ENCODE results near the gene CEP170. TPM values are rescaled to one million over a fixed set of nuclear protein-coding genes. Genes with fewer than 3 reads are reported as not detected.

Gene CEP170
- total RNA-seq, 2 donors from 2014 or later: 11.6 to 17.5 TPM

GRCh38 chr1:243255791-243256512, 871 bp upstream of the CEP170 start, which contains the start of gene SDCCAG8:
Gene SDCCAG8, plus strand, starts transcription at chr1:243256041. Its CDS starts 133 bp downstream, at chr1:243256174.
- DNase-seq: peak; percentile 97
- H3K27ac ChIP-seq: peak within 1 kb of the TSS; percentile 95
- H3K4me3 ChIP-seq: peak within 1 kb of the TSS; percentile 82
- no peaks in the 10 kb centered on the region for H3K27me3 ChIP-seq
- no peak for TF ChIP-seq CTCF (IDR thresholded peaks at IDR 0.05)
- H3K9ac ChIP-seq (ENCODE audit: low read depth in 2 of 2, low read length in 2 of 2): peak within 1 kb of the TSS; percentile 77 to 98
- no peaks in the 10 kb centered on the region for H3K9me3 ChIP-seq
- H3K36me3 ChIP-seq: no peaks in the 10 kb centered on the region
- peaks cover 6% of the 10 kb centered on the region for H3K4me1 ChIP-seq
- intact Hi-C loops (cut with DNase I): no loop called here

DNA sequence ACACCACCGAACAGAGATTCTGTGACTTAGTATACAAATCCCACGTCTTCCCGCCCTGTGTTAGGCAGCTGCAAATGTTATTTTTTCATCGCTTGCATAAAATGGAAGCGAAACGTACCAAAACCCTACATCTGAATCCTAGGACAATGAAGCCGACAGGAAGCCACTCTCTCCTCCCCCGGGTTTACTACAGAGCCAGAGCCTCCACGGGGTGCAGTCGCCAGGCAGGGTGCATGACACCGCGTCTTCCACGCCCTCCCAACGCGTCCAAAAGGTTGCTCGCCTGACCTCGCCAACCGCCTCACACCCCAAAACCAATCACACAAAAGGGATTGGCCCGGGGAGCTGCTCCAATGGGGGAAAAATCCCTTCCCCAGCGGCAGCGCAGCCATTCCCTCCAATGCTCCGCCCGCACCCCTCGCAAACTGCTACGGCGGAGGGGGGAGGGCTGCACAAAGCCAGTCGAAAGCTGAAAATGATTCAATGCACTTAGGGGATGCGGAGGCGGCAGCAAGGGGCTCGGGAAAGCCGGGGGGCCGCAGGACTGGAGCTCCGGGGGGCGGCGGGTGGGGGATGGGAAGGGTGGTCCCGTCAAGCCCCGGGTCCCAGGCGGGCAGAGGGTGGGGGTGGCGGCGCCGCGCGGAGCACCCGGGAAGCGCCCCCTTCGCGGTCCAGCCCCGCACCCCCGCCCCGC, 701 bp downstream of the CEP170 start:
- peak; percentile 69 for DNase-seq
- Histone ChIP-seq H3K4me1 (peaks cover 6% of the 10 kb centered on the region), H3K9ac (ENCODE audit: low read depth in 2 of 2, low read length in 2 of 2) (peak overlapping the region; percentile 81 to 88), H3K9me3 (no peaks in the 10 kb centered on the region), H3K36me3 (no peaks in the 10 kb centered on the region), H3K27me3 (no peaks in the 10 kb centered on the region), H3K4me3 (peak overlapping the region; percentile 82), H3K27ac (peak overlapping the region; percentile 95)
- TF ChIP-seq CTCF (IDR thresholded peaks at IDR 0.05): no peak
- intact Hi-C loops (cut with DNase I): no loop called here

DNA sequence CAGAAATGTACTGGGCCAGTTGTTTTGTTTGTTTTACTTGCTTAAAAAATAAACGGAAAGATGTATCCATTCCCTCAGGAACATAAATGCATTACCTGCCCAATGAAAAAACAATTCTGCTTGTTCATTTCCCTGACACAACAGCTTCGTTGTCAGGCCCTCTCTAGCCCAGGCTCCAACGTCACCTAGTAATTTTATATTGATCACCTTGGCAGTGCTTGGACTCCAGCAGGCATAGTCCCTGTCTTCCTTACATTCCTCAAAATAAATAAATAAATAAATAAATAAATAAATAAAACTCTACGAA, 1.2 kb downstream of the CEP170 start:
- peak overlapping the region; percentile 95 for H3K27ac ChIP-seq
- no peaks in the 10 kb centered on the region for H3K27me3 ChIP-seq
- intact Hi-C loops (cut with DNase I): no loop called here
- peak overlapping the region; percentile 82 for H3K4me3 ChIP-seq
- peaks cover 6% of the 10 kb centered on the region for H3K4me1 ChIP-seq
- no peaks in the 10 kb centered on the region for H3K9me3 ChIP-seq
- DNase-seq: no peak
- H3K9ac ChIP-seq (ENCODE audit: low read depth in 2 of 2, low read length in 2 of 2): peak overlapping the region in 1 of 2 donors; percentile 88
- TF ChIP-seq CTCF (IDR thresholded peaks at IDR 0.05): no peak
- no peaks in the 10 kb centered on the region for H3K36me3 ChIP-seq

- intact Hi-C loops (cut with DNase I): no loop called here
- Histone ChIP-seq H3K9ac (ENCODE audit: low read depth in 2 of 2, low read length in 2 of 2) (peak overlapping the region in 1 of 2 donors; percentile 8), H3K9me3 (no peaks in the 10 kb centered on the region), H3K27ac (peak overlapping the region; percentile 95), H3K36me3 (no peaks in the 10 kb centered on the region), H3K4me1 (peaks cover 6% of the 10 kb centered on the region), H3K27me3 (no peaks in the 10 kb centered on the region), H3K4me3 (peak overlapping the region; percentile 82)
- DNase-seq: no peak
- TF ChIP-seq CTCF (IDR thresholded peaks at IDR 0.05): no peak
Measured at GRCh38 chr1:243253211-243253925, 1.7 kb downstream of the CEP170 start.

DNA sequence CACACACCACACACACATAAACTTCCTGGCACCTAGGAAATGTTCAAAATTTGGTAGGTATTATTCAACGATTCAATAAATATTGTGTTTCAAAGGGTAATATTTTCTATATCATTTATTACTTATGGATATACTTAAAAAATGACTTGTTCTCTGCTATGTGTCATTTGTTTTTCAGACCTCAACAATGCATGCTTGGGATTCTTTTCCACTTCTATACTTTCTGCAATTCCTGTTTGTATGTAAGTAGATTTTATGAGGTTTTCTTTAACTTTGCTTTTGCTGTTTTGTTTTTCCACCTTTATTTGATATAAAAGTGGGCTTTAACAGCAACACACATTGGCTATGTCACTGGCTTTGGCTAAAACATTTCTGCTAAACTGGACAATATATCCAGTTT, 3.5 kb downstream of the CEP170 start:
- H3K9ac ChIP-seq (ENCODE audit: low read depth in 2 of 2, low read length in 2 of 2): no peak overlapping the region

More for the DNA sequence above, 3.5 kb downstream of the CEP170 start:
- Histone ChIP-seq H3K27ac (no peak overlapping the region), H3K4me3 (no peak overlapping the region), H3K36me3 (no peaks in the 10 kb centered on the region), H3K9me3 (no peaks in the 10 kb centered on the region), H3K4me1 (peaks cover 6% of the 10 kb centered on the region), H3K27me3 (no peaks in the 10 kb centered on the region)
- TF ChIP-seq CTCF (IDR thresholded peaks at IDR 0.05): no peak
- intact Hi-C loops (cut with DNase I): no loop called here
- DNase-seq: no peak

Data from colonic mucosa (tissue), 4 donors.